GM21786 (cell line): ENCODE measurements around the gene IGF2R.

Experiments used
- ATAC-seq: cut with Tn5 transposase; IDR thresholded peaks from one replicate; pipeline ENCODE4 v1.9.1; 2021; ENCODE audit not compliant: unreplicated experiment

Gene IGF2R

DNA sequence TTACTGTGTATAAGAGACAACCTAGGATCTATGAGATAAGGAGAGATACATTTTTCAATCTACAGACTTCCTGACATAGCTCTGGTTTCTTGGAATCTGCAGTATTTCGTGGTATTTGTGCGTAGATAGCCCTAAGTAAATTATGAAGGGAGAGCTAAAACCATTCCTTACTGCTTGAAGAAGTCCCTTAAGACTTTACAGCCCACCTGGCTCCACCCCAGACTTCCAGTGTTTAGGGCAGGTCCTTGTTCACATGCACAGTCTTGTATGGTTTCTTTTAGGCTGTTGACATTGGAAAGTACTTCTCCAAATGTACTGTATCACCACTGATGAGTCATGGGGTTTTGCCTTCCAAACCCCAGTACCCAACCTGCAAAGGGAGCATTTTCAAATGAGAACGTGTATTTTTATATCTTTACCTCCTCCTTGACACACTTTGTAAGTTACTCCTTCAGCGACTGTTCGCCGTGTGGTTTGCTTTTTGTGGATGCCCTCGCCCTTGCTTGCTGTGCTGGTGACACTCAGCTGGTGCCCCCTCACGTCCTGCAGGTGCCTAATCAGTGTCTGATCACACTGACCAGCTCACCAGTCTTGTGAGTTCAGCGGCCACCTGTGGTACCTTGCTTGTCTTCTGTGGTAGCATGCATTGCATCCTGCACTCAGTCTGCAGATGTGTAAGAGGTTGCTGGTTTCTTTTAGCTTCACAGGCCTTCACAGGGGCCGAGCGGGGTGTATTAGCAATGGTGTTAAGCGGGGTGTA lies 73.3 kb downstream of the IGF2R start:
- no peak for ATAC-seq

DNA sequence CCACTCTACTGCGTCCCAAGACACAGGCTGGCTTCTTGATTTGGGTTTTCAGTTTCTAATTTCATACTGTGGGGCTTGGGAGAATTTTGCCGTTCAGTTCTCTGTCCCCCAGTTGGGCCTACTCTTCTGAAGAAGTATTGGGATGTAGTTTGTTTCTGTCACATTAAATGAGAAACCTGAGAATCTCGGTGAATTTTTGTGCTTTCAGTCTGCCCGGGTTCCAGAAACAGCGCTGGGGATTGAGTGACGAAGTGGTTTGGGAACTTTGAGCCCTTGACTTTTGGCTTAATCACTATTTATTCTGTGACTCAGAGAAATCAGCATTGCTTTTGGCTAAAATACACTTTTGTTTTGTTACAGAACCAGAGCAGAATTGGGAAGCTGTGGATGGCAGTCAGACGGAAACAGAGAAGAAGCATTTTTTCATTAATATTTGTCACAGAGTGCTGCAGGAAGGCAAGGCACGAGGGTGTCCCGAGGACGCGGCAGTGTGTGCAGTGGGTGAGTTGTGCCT lies 74.0 kb downstream of the IGF2R start:
- ATAC-seq: no peak

DNA sequence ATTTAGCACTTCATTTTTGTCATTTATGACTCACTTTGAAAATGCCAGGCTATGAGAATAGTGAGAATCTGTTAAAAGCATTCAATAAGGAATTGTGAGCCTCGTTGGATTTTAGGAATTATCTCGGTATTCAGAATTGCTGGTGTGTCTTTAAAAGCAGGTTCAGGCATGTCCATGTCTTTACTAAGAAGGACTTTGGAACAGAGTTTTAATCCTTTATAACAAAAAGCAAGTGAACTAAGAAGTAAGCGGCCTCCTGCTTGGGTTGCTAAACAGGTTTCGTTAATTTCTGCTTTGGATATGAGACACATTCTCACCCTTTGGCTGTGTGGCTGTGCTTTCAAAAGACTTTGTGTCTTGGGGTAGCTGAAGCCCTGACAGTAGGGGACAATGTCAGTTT lies 74.9 kb downstream of the IGF2R start:
- no peak for ATAC-seq

DNA sequence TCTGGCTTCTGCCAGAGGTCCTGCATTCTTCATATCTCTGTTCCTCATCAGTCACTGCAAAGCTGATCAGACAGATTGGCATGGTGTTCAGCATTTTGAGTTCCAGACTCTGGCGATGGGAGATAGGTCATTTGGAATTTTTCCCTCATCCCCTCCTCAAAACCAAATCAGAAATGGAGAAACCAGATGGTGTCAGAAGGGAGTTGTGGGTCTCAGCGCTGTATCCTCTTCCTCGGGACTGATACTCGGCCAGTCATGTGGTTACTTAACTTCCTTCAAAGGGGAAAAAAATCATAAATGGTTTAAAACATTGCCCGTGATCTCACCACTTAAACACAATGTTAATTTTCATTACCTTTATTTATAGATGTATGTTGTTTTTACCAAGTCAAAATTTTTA lies 75.8 kb downstream of the IGF2R start:
- no peak for ATAC-seq

DNA sequence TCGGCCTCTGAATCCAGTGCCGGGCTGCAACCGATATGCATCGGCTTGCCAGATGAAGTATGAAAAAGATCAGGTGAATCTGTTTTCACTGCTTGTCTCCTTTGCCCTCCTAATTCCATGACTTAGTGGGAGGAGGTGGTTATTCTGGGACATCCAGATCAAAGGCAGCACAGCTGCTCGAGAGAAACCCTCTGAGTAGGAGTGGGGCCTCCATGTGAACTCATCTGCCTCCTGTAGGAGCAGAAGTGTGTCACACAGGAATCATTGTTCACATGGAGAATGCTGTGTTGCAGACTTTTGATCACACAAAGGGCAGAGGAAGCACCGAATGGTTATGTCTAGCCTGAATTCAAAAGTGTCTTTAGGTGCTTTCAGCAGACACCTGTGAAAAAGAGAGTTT lies 79.6 kb downstream of the IGF2R start:
- no peak for ATAC-seq

DNA sequence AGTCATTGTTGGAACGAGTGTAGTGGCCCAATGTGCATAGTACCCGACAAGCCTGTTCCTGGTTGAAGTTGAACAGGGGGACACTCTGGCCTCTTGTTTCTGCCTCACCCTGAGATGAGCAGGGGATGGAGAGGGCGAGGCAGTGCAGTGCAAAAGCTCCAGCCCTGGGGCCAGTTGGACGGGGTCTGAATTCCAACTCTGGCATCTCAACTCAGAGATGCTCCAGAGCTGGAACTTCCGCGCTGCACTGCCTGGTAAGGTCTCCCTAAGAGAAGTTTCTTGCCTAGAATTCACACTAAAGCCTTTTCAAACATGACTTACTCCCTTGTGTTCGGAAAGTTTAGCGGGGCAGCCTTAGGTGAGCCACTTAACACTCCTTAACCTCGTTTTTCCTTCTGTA lies 80.5 kb downstream of the IGF2R start:
- no peak for ATAC-seq

DNA sequence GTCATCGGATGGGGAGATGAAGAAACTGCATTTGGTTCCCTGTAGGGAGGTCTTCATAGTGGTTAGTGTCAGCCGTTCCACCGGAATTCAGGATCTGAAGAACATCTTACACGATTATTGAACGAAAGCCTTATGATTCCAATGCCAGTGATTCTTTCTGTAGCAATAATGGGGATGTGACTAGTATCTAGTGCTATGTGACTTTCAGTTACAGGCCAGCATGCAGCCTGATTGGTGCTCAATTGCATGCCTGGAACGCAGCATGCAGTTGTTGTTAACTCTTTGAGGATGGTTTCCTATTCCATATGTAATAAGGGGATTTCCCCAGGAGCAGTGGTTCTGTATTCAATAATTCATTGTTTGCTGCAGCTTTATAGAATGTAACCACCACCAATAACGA lies 81.1 kb downstream of the IGF2R start:
- ATAC-seq: no peak

DNA sequence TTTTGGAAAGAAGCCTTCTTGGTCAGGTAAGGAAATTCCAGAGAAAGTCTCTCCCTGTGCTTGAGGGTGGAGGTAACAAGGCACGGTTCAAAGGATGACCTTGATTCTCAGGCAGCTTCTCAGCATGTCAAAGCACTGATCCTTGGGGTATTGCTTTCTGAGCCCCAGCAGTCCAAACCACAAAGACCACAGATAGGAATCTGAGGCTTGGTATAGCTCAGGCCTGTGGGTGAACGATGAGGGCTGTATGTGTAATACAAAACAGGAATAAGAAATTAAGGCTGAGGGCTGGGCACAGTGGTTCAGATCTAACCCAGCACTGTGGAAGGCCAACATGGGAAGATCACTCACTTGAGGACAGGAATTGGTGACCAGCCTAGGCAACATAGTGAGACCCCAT lies 82.5 kb downstream of the IGF2R start:
- no peak for ATAC-seq

DNA sequence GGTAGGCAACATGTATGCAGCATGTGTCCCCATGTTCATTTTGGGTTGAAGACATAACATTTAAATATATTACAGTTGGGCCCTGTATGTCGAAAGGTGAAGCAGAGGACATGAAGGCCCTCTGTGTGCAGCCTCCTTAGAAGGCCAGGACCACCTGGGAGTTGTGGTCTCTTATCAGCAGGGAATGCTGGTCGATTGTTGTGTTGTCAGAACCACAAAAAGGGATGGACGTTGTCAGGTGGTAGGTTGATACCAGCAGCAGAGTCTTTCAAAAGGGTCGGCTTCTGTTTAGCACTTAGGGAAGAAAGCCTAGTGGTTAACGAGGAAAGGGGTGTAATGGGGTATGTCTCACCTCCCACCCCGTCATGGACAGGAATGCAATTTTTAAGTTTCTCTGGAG lies 85.4 kb downstream of the IGF2R start:
- ATAC-seq: no peak

DNA sequence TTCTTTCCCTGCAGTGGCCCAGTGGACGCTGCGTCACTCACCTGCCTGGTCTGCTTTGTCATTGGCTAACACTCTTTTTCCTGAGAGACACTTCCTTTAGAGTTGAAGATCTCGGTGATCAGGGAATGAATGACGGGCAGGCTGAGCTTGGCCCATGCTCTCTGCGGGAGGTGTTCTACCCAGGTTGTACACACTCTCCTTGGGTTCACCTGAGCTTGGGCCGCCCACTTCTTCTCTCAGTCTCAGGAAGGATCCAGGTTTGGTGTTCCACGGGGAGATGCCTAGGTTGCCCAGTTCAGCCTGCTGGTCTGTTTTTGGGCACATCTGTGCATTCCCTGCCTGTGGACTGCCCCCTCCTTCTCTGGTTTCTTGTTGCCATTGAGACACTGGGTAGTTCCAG lies 86.0 kb downstream of the IGF2R start:
- ATAC-seq: no peak

DNA sequence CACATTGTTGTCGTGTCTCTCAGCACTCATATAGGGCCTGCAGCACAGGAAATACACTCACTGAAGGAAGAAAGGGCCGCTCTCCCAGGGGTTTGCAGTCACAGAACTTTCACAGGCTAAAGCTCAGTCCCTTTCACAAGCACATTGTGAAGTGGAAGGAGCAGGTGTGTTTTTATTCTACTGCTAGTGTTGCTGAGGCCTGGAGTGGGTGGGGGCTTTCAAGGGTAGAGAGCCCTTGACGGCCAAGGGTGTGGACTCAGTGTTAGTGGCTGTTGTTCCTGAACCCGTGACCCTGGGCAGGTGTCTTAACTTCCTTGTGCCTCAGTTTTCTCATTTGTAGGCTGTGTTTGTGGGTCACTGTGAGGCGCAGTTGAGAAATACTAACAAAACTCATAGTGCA lies 86.5 kb downstream of the IGF2R start:
- ATAC-seq: no peak

DNA sequence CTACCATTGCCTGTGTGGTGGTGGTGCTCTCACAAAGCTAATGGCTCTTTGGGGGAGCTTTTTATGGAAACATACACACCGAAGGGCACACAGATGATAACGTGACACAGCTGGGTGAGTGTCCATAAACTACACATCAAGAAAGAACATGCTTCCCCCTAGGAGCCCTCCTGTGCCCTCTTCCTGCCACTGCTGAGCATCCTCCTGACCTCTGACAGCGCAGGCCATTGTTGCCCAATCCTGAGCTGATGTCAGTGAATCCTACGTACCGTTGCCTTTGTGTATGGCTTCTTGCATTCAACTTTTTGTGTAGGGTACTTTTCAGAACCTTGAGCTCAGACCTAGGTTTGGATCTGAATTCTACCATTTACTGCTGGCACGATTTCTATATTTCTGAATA lies 86.9 kb downstream of the IGF2R start:
- no peak for ATAC-seq

DNA sequence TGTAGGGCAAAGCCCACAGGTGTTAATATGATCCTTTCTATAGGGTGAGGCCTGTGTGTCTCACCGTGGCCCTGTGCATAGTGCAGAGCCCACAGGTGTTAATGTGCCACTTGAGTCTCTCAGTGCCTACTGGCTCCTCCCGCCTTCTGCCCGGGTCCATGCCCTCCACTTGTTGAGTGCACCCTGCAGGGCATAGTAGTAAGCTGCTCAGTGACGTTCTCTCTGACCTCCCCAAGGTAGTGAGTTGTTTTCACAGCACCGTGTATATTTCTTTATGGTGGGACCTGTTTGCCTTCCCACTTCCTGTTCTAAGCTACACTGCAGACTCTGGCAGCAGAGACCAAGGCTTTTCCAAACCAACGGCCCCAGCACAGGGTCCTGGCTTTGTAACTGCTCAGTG lies 88.2 kb downstream of the IGF2R start:
- no peak for ATAC-seq

DNA sequence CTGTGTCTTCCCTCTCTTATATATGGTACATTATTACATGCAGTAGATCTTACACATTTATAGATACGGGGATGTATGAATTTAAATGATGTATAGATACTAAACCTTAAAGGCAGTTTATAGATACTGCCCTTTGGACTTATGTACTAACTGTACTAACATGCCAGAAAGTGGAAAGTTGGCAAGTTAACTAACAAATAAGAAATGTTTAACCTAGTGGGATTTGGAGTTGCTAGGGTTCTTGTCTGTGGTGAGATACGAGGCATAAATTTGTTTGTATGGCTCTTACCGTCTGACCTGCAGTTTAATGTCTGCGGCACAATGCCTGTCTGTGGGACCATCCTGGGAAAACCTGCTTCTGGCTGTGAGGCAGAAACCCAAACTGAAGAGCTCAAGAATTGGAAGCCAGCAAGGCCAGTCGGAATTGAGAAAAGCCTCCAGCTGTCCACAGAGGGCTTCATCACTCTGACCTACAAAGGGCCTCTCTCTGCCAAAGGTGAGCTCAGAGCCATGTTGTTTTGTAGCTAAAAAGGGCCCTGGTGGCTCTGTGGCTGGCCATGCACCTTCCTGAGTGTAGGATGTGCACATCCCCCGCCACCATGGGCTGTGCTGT lies 89.8 kb downstream of the IGF2R start:
- ATAC-seq: no peak

DNA sequence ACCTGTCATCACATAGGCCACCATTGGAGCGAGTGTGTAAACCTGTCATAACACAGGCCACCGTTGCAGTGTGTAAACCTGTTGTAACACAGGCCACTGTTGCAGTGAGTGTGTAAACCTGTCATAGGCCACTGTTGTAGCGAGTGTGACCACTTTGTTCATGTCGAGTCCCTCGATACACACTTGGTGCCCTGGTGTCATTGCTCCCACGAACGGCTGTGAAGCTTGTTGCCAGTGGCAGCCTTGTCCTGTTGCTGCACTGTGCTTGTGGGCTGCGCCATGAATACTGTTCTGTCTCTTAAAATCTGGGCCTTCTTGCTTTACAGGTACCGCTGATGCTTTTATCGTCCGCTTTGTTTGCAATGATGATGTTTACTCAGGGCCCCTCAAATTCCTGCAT lies 91.3 kb downstream of the IGF2R start:
- no peak for ATAC-seq

DNA sequence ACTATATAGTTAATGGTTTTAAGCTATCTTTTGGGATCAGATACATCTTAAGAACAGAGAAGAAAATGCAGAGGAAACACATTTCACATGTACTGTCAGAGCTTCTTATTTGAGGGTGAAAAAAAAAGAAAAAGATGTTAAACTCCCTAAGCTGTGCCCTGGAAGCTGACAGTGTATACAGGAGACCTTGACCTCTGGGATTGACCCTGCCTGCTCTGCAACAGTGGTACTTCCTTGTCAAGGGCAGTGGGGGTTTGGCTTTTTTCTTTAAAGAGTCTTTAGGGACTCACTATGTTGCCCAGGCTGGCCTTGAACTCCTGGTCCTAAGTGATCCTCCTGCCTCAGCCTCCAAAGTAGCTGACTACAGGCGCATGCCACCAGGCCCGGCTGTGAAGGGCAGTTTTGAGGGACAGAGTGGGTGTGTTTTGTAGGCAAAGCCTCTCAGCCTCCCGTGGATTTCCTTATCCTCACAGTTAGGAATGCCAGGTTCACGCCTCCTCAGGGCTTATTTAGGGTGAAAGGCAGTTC lies 92.1 kb downstream of the IGF2R start:
- no peak for ATAC-seq

DNA sequence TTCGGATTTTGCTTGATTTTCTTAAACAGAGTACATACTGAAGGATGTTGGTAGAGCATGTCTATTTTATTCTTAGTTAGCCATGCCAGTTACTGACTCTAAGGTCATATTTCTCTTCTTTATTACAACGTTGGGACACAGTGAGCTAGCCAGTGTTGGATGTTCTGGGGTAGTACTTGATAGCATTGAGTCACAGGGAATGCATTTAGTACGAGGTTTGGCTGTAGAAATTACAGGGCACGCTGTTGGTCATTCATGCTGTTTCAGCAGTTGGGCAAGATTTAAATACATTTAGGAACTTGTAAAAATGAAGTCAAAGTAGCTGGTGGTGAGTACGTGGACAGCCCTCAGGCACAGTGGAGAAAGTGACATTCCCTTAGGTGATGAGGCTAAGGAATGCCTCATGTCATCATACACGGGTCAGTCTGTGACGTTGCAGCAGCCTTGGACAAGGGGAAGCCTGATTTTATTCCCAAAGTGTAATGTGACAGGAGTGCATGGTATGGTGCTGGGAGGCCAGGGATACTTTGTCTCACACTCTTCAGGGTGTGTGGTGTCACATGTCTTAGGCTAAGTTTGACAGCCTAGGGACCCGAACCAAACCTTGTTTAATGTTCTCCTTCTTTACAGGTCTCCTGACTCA lies 95.0 kb downstream of the IGF2R start:
- no peak for ATAC-seq

DNA sequence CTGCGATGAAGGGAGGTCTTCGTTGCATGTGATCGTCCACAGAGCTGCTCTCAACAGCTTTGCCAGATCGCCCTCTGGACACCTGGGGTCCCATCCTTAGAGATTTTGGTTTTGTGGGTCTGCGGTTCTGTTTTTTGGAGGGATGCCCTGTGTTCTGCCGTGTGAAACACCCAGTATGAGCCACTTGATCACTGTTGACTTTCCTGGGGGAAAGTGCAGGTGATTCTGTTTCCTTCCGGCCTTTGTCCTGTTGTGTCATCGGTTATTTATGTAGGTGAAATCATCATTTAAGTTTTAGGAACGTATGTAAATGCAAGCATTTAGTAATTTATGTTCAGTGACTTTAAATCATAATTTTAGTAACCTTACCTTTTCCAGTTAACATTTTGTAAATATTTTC lies 96.3 kb downstream of the IGF2R start:
- ATAC-seq: no peak

DNA sequence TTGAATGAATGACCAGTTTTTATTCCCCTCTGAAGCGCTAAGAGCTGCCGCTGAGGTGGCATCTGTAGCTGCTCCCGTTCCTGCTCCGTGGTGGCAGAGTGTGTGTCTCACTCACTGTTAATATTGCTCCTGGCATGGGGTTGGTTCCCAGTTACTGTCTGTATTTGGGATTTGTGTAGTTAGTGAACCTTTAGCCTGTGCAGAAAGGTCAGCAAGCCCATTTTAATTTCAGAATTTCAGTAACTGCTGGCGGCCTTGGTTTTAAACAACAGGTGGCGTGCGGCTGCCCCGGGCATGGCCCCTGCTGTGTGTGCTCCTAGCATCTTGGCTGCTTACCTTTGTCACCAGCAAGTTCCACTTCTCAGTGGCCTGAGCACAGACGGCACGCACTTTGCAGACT lies 98.7 kb downstream of the IGF2R start:
- ATAC-seq: no peak

DNA sequence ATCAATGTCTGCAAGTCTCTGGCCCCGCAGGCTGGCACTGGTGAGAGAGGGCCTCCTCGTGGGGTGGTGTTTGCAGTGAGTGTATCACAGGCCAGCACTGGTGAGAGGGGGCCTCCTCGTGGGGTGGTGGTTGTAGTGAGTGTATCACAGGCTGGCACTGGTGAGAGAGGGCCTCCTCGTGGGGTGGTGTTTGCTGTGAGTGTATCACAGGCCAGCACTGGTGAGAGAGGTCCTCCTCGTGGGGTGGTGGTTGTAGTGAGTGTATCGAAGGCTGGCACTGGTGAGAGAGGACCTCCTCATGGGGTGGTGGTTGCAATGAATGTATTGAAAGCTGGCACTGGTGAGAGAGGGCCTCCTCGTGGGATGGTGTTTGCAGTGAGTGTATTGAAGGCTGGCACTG lies 99.5 kb downstream of the IGF2R start:
- no peak for ATAC-seq

DNA sequence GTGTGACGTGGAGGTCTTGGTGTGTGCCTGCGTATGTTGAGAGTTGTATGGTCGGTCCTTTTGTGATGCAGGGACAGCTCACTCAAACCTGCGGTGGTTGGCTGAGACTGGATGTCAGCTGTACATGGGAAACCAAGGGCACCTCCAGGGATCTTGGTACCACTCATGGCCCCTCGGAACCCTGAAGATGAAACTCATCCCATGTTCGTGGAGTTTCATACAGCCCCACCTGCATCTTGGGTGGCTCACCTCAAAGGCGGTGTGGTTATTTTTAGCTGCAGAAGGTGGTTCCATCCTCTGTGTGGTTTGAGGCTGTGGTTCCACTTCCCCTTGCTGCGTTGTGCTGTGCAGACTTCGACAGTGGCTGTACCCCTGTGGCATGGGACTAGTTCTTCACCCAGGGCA lies 100.2 kb downstream of the IGF2R start:
- peak; percentile 96 for ATAC-seq

DNA sequence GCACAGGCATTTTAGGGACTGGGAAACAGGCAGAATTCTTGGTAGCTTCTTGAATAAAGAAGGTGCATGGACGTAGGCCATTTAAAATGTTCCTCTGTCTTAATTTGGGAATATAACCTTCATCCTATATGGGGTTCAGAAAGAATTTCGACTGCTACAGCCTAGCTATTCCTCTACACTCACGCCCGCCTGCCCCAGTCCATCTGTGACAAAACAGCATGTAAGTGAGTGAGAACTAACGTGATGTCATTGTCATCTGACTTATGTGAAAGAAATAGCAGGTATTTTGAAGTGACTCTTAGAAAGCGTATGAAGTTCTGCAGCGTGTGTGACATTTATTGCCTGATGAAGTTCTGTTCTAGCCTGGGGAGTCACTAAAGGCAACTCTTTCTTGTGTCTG lies 100.6 kb downstream of the IGF2R start:
- no peak for ATAC-seq
